ENCODE data around the gene ZFPL1.

ZFPL1 gene

GRCh38 chr11:65083834-65084597 lies at the start of gene ZFPL1, which contains the start of gene CDCA5:
TSS of gene ZFPL1 (plus strand) at chr11:65084222. CDS start at chr11:65084699, 477 bp downstream.
TSS of gene CDCA5 (minus strand) at chr11:65084040. CDS start at chr11:65083978, 62 bp downstream.
- intact Hi-C loops (cut with micrococcal nuclease) = loop anchor here (1.0 to 5.0 kb wide), 4 partner anchors 12 to 72 kb away; partner anchors contain the start of genes ARL2, SAC3D1, SNX15 and VPS51
- H3K9me3 Mint-ChIP-seq = no peaks in the 10 kb centered on the region
- H3K27ac Mint-ChIP-seq = peak within 1 kb of the TSS; percentile 95
- peaks cover 50% of the 10 kb centered on the region for H3K4me1 Mint-ChIP-seq (ENCODE audit: low read depth)
- H3K4me3 Mint-ChIP-seq = peak within 1 kb of the TSS; percentile 97
- peaks cover 52% of the 10 kb centered on the region for H3K36me3 Mint-ChIP-seq (ENCODE audit: low read depth)
- no peaks in the 10 kb centered on the region for H3K27me3 Mint-ChIP-seq

- intact Hi-C loops (cut with micrococcal nuclease) = no loop called here
- peaks cover 13% of the 10 kb centered on the region for H3K4me1 Mint-ChIP-seq (ENCODE audit: low read depth)
Observed at GRCh38 chr11:65034423-65034822, 49.6 kb upstream of the ZFPL1 start.

DNA sequence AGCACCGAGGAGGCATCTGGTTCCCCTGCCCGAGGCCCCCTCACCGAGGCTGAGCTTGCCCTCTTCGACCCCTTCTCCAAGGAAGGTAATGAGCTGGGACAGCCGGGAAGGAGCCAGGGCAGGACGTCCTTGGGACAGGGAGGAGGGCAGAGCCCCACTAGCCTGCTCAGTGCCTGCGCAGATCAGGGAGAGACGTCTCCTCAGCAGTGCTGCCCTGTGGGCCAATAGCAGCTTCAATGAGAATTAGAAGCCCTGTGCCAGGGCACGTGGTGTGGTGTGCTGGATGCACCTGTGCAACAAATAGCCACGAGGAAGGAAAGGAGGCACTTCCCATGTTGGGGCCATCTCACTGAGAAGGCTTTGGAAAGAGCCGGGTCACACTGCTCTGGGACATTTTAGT lies 48.4 kb upstream of the ZFPL1 start:
- peaks cover 20% of the 10 kb centered on the region for H3K4me1 Mint-ChIP-seq (ENCODE audit: low read depth)
- H3K27ac Mint-ChIP-seq = no peak overlapping the region
- peaks cover 1% of the 10 kb centered on the region for H3K27me3 Mint-ChIP-seq
- H3K4me3 Mint-ChIP-seq = no peak overlapping the region
- intact Hi-C loops (cut with micrococcal nuclease) = no loop called here
- no peaks in the 10 kb centered on the region for H3K9me3 Mint-ChIP-seq
- peaks cover 86% of the 10 kb centered on the region for H3K36me3 Mint-ChIP-seq (ENCODE audit: low read depth)

More at GRCh38 chr11:65034423-65034822, 49.6 kb upstream of the ZFPL1 start:
- Mint-ChIP-seq H3K36me3 (ENCODE audit: low read depth) (peaks cover 78% of the 10 kb centered on the region), H3K27me3 (no peaks in the 10 kb centered on the region), H3K27ac (no peak overlapping the region), H3K4me3 (no peak overlapping the region), H3K9me3 (no peaks in the 10 kb centered on the region)

- Mint-ChIP-seq H3K27me3 (peaks cover 1% of the 10 kb centered on the region), H3K36me3 (ENCODE audit: low read depth) (peaks cover 80% of the 10 kb centered on the region), H3K9me3 (no peaks in the 10 kb centered on the region), H3K4me3 (no peak overlapping the region), H3K27ac (no peak overlapping the region), H3K4me1 (ENCODE audit: low read depth) (peaks cover 18% of the 10 kb centered on the region)
- intact Hi-C loops (cut with micrococcal nuclease) = no loop called here
Observed at GRCh38 chr11:65036931-65037330, 47.1 kb upstream of the ZFPL1 start.

- intact Hi-C loops (cut with micrococcal nuclease) = loop anchor here (1.0 to 5.0 kb wide), 2 partner anchors 13 to 42 kb away; partner anchors contain the start of genes CDCA5, SNX15 and ZFPL1
- Mint-ChIP-seq H3K4me1 (ENCODE audit: low read depth) (peaks cover 53% of the 10 kb centered on the region), H3K4me3 (peak overlapping the region; percentile 80)
Observed at GRCh38 chr11:65040520-65040846, 43.5 kb upstream of the ZFPL1 start.

GRCh38 chr11:65040847-65041622 lies 43.0 kb upstream of the ZFPL1 start, which contains the start of gene SAC3D1:
TSS of gene SAC3D1 (plus strand) at chr11:65041210. CDS start at chr11:65041293, 83 bp downstream.
- Mint-ChIP-seq H3K27ac (peak within 1 kb of the TSS; percentile 94), H3K4me3 (peak within 1 kb of the TSS; percentile 80), H3K9me3 (no peaks in the 10 kb centered on the region), H3K36me3 (ENCODE audit: low read depth) (peaks cover 63% of the 10 kb centered on the region), H3K27me3 (peaks cover 1% of the 10 kb centered on the region), H3K4me1 (ENCODE audit: low read depth) (peaks cover 59% of the 10 kb centered on the region)
- intact Hi-C loops (cut with micrococcal nuclease) = loop anchor here (1.0 to 5.0 kb wide), 2 partner anchors 14 to 41 kb away; partner anchors contain the start of genes CDCA5, SNX15 and ZFPL1

More at GRCh38 chr11:65040520-65040846, 43.5 kb upstream of the ZFPL1 start:
- Mint-ChIP-seq H3K36me3 (ENCODE audit: low read depth) (peaks cover 63% of the 10 kb centered on the region), H3K9me3 (no peaks in the 10 kb centered on the region), H3K27me3 (peaks cover 1% of the 10 kb centered on the region), H3K27ac (peak overlapping the region; percentile 94)

GRCh38 chr11:65042891-65043290 lies 41.1 kb upstream of the ZFPL1 start:
- intact Hi-C loops (cut with micrococcal nuclease) = loop anchor here (5.0 kb wide), 1 partner anchor 39 kb away; the partner anchor contains the start of genes CDCA5 and ZFPL1
- Mint-ChIP-seq H3K4me1 (ENCODE audit: low read depth) (peaks cover 77% of the 10 kb centered on the region), H3K4me3 (peak overlapping the region; percentile 80), H3K9me3 (no peaks in the 10 kb centered on the region), H3K27me3 (peaks cover 9% of the 10 kb centered on the region), H3K27ac (peak overlapping the region; percentile 74), H3K36me3 (ENCODE audit: low read depth) (peaks cover 47% of the 10 kb centered on the region)

DNA sequence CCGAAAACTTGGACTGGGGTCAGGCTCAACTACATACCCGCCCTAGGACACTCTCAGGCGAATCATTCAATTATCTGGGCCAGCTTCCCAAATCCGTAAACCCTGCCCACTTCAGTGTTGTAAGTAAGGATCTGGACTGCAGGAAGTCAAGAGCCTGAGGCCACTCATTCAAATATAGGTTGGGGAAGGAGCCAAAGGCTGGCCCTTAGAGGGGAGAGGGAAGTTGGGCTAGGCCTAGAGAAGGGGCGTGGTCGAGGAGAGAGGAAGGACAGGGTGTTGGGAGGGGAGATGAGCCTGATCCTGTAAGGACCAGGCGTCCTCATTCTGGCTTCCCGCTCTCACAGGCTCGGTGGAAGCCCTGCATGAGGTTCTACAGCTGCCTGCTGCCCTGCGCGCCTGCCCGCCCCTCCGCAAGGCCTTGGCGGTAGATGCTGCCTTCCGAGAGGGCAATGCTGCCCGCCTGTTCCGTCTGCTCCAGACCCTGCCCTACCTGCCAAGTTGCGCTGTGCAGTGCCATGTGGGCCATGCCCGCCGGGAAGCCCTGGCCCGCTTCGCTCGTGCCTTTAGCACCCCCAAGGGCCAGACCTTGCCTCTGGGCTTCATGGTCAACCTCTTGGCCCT lies 40.0 kb upstream of the ZFPL1 start:
- Mint-ChIP-seq H3K27me3 (peaks cover 14% of the 10 kb centered on the region), H3K36me3 (ENCODE audit: low read depth) (peaks cover 37% of the 10 kb centered on the region)
- intact Hi-C loops (cut with micrococcal nuclease) = loop anchor here (5.0 kb wide), 1 partner anchor 38 kb away; the partner anchor contains the start of genes CDCA5 and ZFPL1

DNA sequence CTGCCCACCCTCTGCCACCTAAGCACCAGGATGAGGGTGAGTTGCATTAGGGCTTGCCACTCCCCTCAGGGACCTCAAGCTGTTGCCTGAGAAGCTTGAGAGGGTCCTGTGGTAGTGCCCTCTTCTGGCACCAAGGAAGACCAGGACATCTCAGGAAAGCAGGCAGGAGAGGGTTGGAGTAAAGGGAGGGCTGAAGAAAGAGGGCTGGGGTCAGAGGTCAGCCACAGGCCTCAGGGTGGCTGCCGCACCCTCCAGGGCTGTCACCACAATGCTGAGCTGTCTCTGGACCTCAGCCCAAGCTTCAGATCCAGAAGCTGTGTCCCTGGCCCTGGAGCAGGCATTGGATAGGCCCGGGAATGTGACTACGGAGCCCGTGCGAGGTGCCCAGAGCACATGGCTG lies 39.0 kb upstream of the ZFPL1 start:
- Mint-ChIP-seq H3K4me1 (ENCODE audit: low read depth) (peaks cover 68% of the 10 kb centered on the region), H3K27ac (no peak overlapping the region), H3K36me3 (ENCODE audit: low read depth) (peaks cover 30% of the 10 kb centered on the region), H3K4me3 (no peak overlapping the region), H3K27me3 (peaks cover 13% of the 10 kb centered on the region), H3K9me3 (no peaks in the 10 kb centered on the region)
- intact Hi-C loops (cut with micrococcal nuclease) = no loop called here

More for the DNA sequence above, 40.0 kb upstream of the ZFPL1 start:
- Mint-ChIP-seq H3K4me3 (peak overlapping the region; percentile 11), H3K9me3 (no peaks in the 10 kb centered on the region), H3K27ac (peak overlapping the region; percentile 74), H3K4me1 (ENCODE audit: low read depth) (peaks cover 74% of the 10 kb centered on the region)

- Mint-ChIP-seq H3K27ac (no peak overlapping the region), H3K4me1 (ENCODE audit: low read depth) (peaks cover 67% of the 10 kb centered on the region), H3K36me3 (ENCODE audit: low read depth) (peaks cover 27% of the 10 kb centered on the region), H3K9me3 (no peaks in the 10 kb centered on the region), H3K4me3 (no peak overlapping the region), H3K27me3 (peaks cover 13% of the 10 kb centered on the region)
- intact Hi-C loops (cut with micrococcal nuclease) = no loop called here
Observed at GRCh38 chr11:65045728-65046127, 38.3 kb upstream of the ZFPL1 start.

GRCh38 chr11:65047581-65048422 lies 36.2 kb upstream of the ZFPL1 start:
- Mint-ChIP-seq H3K9me3 (no peaks in the 10 kb centered on the region), H3K27ac (peak overlapping the region; percentile 76), H3K4me3 (peak overlapping the region; percentile 68), H3K27me3 (peaks cover 20% of the 10 kb centered on the region), H3K36me3 (ENCODE audit: low read depth) (peaks cover 23% of the 10 kb centered on the region), H3K4me1 (ENCODE audit: low read depth) (peaks cover 55% of the 10 kb centered on the region)
- intact Hi-C loops (cut with micrococcal nuclease) = no loop called here

GRCh38 chr11:65051398-65051858 lies 32.6 kb upstream of the ZFPL1 start:
- Mint-ChIP-seq H3K4me3 (no peak overlapping the region), H3K36me3 (ENCODE audit: low read depth) (no peaks in the 10 kb centered on the region)
- intact Hi-C loops (cut with micrococcal nuclease) = no loop called here

More at GRCh38 chr11:65051398-65051858, 32.6 kb upstream of the ZFPL1 start:
- H3K27me3 Mint-ChIP-seq = peaks cover 35% of the 10 kb centered on the region
- peaks cover 36% of the 10 kb centered on the region for H3K4me1 Mint-ChIP-seq (ENCODE audit: low read depth)
- no peak overlapping the region for H3K27ac Mint-ChIP-seq
- H3K9me3 Mint-ChIP-seq = no peaks in the 10 kb centered on the region

Data from dendritic cell treated with granulocyte-macrophage colony-stimulating factor and Interleukin-4, amounts not matched to agents 40 ng/mL and 50 ng/mL, for 4 days (primary cell).